Right kidney (tissue), 9 donors: ENCODE data around the gene BOD1L2.
A peak's percentile ranks its signal among the peaks of the same experiment; 100 is the strongest.

Source experiments
- DNase-seq: peaks from one replicate; pipeline ENCODE4 v3.0.0-alpha.2; 2016
- long read RNA-seq, 8 donors: transcript quantifications; one replicate each; lab custom pipeline, GENCODE V29; 2026

Gene BOD1L2
- long read RNA-seq, donor 1, result 0 reads
- long read RNA-seq, donor 2, result 0 reads
- long read RNA-seq, donor 3, result 0 reads
- long read RNA-seq, donor 4, result 0 reads
- long read RNA-seq, donor 5, result 0 reads
- long read RNA-seq, donor 6, result 0 reads
- long read RNA-seq, donor 7, result 0 reads
- long read RNA-seq, donor 8, result 0 reads

- no peak for DNase-seq
Observed at GRCh38 chr18:57146956-57147636, at the start of gene BOD1L2. BOD1L2 (plus strand) TSS chr18:57147087; CDS start chr18:57147313, 226 bp downstream.

- peak; percentile 11 for DNase-seq
Observed at GRCh38 chr18:57107140-57107832, 39.6 kb upstream of the BOD1L2 start.

DNA sequence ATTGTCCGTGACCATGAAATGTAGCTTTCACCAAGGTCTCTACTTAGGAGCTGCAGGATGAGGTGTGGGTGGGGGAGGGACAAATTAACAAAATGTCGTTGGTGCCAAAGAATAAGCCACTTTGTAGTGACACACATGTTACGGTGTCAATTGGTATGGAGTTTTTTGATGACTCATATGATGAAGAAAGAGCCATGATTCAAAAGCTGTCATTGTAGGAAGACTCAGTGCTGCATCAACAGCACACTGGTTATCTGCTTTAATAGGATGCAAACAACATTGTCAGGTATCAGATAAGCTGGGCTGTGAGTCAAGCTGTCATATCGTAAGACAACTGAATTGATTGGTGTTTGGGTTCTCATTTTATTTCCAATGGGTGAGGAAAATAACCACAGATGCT is 36.6 kb upstream of the BOD1L2 start:
- no peak for DNase-seq

DNA sequence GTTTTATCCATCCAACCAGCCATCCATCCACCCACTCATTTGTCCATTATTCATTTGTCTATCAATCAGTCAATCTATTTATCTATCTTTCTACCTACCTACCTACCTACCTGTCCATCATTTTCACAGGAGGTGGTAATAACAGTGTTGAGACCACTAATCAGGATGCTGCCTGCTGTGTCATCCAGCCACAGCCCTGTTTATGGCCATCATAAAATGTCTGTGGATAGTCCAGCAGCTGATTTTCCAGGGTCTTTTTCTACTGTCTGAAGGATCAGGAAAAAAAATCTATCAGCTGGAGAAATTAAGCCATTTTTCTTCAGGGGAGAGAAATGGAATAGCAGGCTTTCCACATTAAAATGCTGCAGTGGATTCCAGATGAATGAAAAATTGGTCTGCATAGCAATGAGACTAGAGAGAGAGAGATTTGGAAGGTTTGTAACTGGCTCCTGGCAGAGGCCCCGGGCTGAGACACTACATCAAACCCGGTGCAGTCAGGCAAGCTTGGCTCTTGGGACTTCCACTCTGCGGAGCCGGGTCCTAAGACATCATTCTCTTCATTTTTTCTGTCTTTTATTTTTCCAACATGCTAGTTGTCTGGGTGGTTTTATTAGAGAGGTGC is 33.0 kb upstream of the BOD1L2 start:
- no peak for DNase-seq

- no peak for DNase-seq
Observed at GRCh38 chr18:57116598-57117132, 30.2 kb upstream of the BOD1L2 start.

GRCh38 chr18:57121542-57122112 is 25.3 kb upstream of the BOD1L2 start:
- peak; percentile 20 for DNase-seq

GRCh38 chr18:57122936-57123510 is 23.9 kb upstream of the BOD1L2 start:
- no peak for DNase-seq

DNA sequence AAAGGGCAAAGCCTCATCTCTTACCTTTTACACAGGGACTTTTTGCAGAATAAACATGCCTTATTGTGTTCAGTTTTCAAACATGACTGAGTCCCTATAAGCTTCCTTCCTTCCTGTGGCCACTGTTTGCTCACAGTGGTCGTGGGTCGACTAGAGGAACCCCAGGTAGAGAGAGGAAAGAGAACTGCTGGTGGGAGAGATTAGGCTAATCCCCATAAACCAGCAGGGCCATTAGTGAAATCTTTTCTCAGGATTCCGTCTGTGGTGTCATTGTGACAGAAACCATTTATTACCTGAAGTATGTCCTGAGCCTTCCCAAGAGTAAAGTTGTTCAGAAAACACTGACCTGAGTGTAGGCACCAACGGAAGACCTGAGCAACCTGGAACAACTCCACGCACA is 21.3 kb upstream of the BOD1L2 start:
- DNase-seq, result no peak

DNA sequence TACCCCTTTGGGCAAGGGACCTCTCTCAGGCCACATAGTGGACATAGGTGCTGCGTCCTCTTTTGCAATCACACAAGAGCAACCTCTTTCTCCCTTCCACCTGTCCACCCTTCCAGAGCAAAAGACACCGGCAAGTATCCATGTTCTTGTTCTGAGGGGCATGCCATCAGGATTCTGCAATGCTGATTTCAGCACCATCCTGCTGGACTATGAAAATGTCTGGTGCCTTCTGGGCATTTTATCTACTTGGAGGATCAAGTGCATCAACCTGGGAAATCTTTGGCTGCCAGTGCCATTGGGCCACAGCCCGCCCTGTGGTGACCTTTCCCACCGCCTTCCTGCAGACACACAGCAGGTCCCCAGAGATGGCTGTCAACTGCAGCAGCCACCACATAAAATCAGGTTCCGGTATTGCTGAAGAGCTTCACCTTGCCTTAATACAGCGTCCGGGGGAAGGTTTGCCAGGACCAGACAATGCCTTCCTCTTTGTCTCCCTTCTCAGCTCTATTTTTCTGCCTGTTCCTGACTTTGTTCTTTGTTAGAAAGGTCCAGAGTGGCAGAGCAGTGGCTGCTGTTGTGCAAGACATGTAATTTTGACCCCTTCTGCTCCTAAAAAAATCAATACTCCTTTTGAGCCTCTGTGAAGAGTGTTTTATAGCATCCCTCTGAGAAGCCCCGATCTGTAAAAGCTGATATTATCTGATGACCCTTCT is 18.5 kb upstream of the BOD1L2 start:
- no peak for DNase-seq

GRCh38 chr18:57131101-57131500 is 15.8 kb upstream of the BOD1L2 start:
- DNase-seq, result no peak

GRCh38 chr18:57131782-57132181 is 15.1 kb upstream of the BOD1L2 start:
- no peak for DNase-seq

- DNase-seq, result no peak
Observed at GRCh38 chr18:57134618-57135135, 12.2 kb upstream of the BOD1L2 start.

DNA sequence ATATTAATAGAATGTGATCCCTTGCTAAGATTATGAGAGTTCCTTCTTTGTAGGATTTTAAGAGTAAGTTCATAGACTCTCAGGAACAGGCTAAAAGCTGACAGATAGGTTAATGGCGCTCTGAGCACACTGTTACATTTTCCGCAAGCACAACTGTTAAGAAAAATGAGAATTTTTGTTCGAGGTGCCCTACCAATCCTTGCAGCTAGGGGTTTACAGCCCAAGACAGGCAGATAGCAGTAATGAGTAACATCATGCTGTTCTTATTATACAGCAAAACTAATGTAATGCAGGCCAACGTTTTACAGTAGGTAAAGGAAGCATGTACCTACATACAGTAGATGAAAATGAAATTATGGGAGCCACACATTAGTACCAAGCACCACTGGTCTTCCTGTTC is 11.2 kb upstream of the BOD1L2 start:
- no peak for DNase-seq

DNA sequence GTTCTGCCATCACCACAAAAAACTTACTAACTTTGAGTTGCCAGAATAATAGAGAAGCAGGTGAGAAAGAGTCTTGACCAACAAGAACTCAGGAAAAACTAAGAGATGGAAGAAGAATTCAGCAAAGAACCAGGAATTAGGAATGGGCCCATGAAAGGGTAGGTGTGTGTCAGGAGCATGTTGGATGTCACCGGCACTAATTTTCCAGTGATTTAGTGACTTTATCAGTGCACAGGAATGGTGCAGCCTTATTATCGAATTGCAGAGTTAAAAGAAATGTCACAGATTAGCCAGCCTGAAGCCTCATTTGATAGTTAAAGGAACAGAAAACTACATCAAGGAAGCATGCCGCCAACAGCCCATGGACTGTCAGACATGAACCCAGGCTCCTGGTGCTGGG is 9.0 kb upstream of the BOD1L2 start:
- no peak for DNase-seq

- no peak for DNase-seq
Observed at GRCh38 chr18:57141208-57142129, 5.4 kb upstream of the BOD1L2 start.

- no peak for DNase-seq
Observed at GRCh38 chr18:57142324-57142723, 4.6 kb upstream of the BOD1L2 start.

DNA sequence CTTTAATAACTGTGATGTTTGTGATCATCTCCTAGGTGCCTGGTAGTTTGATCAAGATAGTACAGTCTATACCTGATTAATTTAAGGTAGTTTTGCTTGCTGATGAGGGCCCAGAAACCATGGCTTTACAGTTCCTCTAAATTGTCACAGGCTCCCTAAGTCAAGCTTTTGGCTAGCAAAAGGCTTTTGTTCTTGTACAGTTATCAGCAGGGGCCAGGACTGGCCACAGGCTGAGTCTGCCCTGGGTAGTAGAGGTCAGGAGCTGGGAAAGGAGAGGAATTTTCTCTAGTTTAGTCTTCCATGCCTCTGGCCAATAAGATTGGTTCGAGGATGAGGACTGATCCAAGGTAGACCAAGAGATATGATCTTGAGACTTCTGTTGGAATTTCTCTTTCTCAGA is 3.6 kb upstream of the BOD1L2 start:
- no peak for DNase-seq

- DNase-seq, result no peak
Observed at GRCh38 chr18:57148263-57148662, 1.4 kb downstream of the BOD1L2 start.

DNA sequence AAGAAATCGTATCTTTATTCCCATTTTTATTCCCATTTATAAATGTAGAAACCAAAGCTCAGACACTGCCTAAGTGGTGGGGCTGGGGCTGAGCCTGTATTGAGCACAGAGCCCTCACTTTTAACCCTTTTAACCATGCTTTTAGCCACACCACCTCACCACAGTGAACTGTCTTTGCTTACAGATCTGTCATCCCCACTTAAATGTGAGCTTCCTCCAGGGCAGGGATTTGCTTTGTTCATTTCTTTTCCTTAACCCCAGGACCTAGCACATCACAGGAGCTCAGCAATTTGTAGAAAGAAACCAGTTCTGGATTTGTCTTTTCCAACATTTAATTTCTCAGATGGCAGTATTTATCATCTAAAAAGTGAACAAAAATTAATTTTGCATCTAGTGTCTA is 2.2 kb downstream of the BOD1L2 start:
- DNase-seq, result no peak

DNA sequence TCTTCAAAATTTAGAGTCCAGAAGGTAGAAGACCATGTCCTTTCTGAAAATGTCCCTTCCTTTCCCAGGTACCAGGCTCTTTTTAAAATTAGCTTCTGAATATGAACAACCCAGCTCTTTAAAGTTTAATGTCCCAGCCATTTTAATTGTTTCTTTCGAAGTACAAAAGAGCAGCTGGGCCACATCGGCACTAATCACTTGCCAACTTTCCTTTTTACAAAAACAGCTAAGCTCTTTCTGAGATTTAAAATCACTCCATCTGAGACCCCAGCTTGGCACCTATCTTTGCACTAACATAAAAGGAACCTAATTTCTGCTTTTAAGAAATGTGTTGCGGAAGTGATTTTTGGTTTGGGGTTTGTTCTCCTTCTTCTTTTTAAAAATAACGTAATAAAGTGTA is 2.6 kb downstream of the BOD1L2 start:
- no peak for DNase-seq
